Sigmoid colon (tissue), 4 donors: ENCODE measurements around the gene TANGO6.

Experiments
- CTCF ChIP-seq, 4 experiments: fragments of 450-650 bp in 3 of 4; fragments of 200-600 bp in 1 of 4; IDR thresholded peaks; one replicate each; pipeline ENCODE4 v1.5.1; 2016 to 2019; ENCODE audit warnings: antibody characterized with exemption in 4 of 4, mild to moderate bottlenecking in 3 of 4, moderate library complexity in 2 of 4
- EP300 ChIP-seq, 4 donors: sonication (generic); formaldehyde crosslinking; IDR thresholded peaks; one replicate each; pipeline ENCODE4 v1.6.1; 2017; ENCODE audit warnings: antibody characterized with exemption in 4 of 4
- POLR2A ChIP-seq, 2 donors: fragments of 450-650 bp; IDR thresholded peaks; one replicate each; pipeline ENCODE4 v1.6.1; 2016; ENCODE audit warnings: antibody characterized with exemption in 2 of 2, mild to moderate bottlenecking in 2 of 2, moderate library complexity in 2 of 2

- TF ChIP-seq CTCF (IDR thresholded peaks at IDR 0.05) (no peak), EP300 (IDR thresholded peaks at IDR 0.05) (no peak), POLR2A (IDR thresholded peaks at IDR 0.05) (no peak)
These were observed 233.9 kb downstream of the TANGO6 start for GRCh38 chr16:69077251-69077650.
